IPS DF 4.7 (cell line): Measurements from ENCODE around the gene SCN1A.

Source experiments
- DNase-seq: peaks from one replicate; pipeline ENCODE4 v3.0.0-alpha.2; 2013; ENCODE audit warnings: low spot score; ENCODE audit errors: extremely low read depth

Gene SCN1A

GRCh38 chr2:166082736-166083135 is 45.1 kb downstream of the SCN1A start:
- no peak for DNase-seq

- no peak for DNase-seq
Observed at GRCh38 chr2:166081852-166082251, 46.0 kb downstream of the SCN1A start.

DNA sequence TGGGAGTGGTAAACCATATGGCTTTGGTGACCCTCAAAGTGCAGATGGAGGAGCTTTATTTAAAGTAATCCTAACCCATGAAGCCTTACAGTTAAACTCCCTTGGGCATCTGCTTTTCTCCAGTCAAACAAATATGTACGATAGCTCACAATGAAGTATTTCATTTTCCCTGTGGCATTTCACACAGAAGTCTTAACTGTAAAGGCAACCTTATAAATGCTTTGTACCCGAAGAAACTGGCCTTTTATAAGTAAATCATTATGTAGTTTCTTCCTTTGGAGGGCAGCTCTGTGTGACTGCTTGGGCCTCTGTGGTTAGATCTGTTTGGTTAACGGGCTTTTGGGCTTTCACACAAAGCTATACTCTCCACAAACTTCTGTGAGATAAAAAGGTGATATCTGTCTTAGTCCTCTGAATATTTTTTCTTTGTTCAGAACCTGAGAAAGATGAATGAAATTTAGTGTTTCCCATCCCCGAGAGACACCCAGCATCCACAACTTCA is 46.6 kb downstream of the SCN1A start:
- no peak for DNase-seq

DNA sequence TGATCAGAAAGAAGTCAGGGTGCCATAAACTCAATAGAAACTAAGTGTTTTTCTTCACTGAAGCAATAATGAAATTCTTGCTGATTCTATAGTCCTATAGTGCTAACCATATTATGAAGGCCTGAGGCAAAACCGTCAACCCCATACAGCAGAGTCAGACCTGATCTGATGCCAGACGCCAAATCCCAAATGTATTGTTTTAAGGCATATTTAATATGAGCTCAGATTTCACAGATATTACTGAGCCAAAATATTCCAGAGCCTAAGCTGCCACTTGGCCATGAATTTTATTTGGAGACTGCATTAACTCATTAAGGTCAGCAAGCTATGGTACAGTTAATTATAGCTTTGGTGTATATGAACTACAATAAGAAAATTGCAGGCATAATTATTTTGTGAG is 53.4 kb downstream of the SCN1A start:
- DNase-seq: no peak

- DNase-seq: no peak
Observed at GRCh38 chr2:166074011-166074410, 53.8 kb downstream of the SCN1A start.

GRCh38 chr2:166070231-166070630 is 57.6 kb downstream of the SCN1A start:
- no peak for DNase-seq

DNA sequence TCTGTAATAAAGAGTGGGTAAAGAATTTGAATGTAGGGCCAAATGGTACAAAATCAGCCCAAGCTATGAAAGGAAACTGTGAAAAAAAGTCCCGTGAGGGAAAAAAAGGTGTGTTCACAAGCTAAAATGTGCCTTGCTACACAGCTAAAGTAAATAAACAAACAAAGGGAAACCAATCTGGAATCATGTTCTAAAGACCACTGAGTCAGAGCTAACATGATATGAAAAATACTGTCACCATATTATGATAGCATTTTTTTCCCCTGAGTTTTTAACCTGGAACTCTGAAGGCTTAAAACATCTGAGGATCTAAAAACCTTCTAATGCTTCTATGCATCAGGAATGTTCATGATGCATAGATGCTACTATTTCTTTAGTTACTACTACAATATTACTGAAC is 58.8 kb downstream of the SCN1A start:
- no peak for DNase-seq

- DNase-seq: no peak
Observed at GRCh38 chr2:166067229-166067628, 60.6 kb downstream of the SCN1A start.

GRCh38 chr2:166060191-166060590 is 67.6 kb downstream of the SCN1A start:
- no peak for DNase-seq

GRCh38 chr2:166057370-166058164 is 70.3 kb downstream of the SCN1A start:
- no peak for DNase-seq

GRCh38 chr2:166044853-166045483 is 82.9 kb downstream of the SCN1A start:
- no peak for DNase-seq

GRCh38 chr2:166042768-166043390 is 84.9 kb downstream of the SCN1A start:
- DNase-seq: no peak

GRCh38 chr2:166042356-166042755 is 85.5 kb downstream of the SCN1A start:
- DNase-seq: no peak

- no peak for DNase-seq
Observed at GRCh38 chr2:166041613-166042012, 86.2 kb downstream of the SCN1A start.

GRCh38 chr2:166032361-166032760 is 95.5 kb downstream of the SCN1A start:
- DNase-seq: no peak

- no peak for DNase-seq
Observed at GRCh38 chr2:166031054-166031453, 96.8 kb downstream of the SCN1A start.

GRCh38 chr2:166025313-166025712 is 102.5 kb downstream of the SCN1A start:
- DNase-seq: no peak

- no peak for DNase-seq
Observed at GRCh38 chr2:166017208-166017607, 110.6 kb downstream of the SCN1A start.

DNA sequence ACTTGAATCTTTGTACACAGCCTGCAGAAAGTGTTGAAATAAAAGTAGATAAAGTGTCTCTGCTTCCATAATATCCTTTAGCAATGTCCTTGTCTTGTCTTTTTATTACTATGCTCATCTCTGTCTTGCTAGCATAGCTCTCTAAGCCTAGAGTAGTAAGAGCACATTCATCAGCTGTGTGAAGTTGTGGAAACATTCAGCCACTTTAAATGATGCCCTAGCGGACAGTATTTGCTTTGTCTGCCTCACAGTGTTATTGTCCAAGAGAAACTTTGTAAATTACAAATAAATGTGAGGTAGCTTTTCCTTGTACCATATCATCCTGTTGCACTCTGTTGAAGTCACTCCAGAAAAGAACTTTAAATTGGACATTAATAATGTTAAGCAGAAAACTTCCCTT is 113.9 kb downstream of the SCN1A start:
- DNase-seq: no peak

- no peak for DNase-seq
Observed at GRCh38 chr2:166011660-166012059, 116.2 kb downstream of the SCN1A start.

DNA sequence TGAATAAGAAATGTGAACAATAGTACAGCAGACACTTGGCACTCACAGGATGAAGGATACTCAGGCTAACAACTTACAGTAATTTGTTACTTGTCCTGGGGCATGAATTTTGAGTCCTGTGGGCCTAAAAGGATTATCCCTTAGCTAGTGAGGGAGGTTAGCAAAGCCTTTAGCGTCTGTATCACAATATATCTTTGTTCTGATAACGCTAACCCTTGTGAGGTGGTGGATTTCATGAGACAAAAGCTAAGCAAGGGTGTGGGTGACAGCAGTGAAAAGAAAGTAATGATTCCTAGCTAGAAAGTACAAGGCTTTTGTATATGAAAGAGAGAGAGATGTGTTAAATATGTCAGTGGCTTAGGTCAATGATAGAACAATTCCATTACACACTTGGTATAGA is 127.4 kb downstream of the SCN1A start:
- DNase-seq: no peak

DNA sequence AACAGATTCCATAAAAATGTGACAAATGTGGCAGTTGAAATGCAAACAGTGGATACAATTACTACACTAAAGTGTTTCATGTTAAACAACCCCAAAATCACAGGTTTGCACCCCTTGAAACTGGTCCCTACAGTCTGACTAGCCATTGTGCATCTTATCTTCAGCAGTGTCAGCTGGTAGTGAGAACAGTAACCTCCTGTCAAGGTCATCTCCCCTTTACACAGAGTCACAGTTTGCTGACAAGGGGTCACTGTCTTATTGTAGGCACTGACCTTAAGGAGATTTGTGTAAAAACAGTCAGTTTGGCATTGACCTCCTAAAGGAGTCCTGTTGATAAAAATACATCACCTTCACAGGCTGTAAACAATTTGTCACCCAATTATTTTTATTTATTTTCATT is 137.0 kb downstream of the SCN1A start:
- no peak for DNase-seq
